HUES48 (cell line): ENCODE data around the gene PSMG1.
"Not testable (repeated sequence)": the region's sequence is repeated elsewhere in the genome, so short reads cannot be mapped to it uniquely, and the experiment has no call there.

Source experiments
- H3K27ac ChIP-seq: one replicate; pipeline ENCODE4 v1.7.0; 2013; ENCODE audit warnings: low read depth, low read length, inconsistent platforms
- H3K27me3 ChIP-seq: 2 replicates; pipeline ENCODE4 v1.6.1; 2013; ENCODE audit warnings: mild to moderate bottlenecking, low read length; ENCODE audit not compliant: control insufficient read depth, insufficient read depth
- H3K36me3 ChIP-seq: 2 replicates; pipeline ENCODE4 v1.6.1; 2013; ENCODE audit warnings: low read length; ENCODE audit not compliant: control insufficient read depth, insufficient read depth
- H3K4me1 ChIP-seq: 2 replicates; pipeline ENCODE4 v1.6.1; 2013; ENCODE audit warnings: mild to moderate bottlenecking, low read length; ENCODE audit not compliant: control insufficient read depth, insufficient read depth
- H3K4me3 ChIP-seq: 2 replicates; pipeline ENCODE4 v1.5.1; 2013; ENCODE audit warnings: mild to moderate bottlenecking, low read depth, low read length
- H3K9ac ChIP-seq: 2 replicates; pipeline ENCODE4 v1.6.1; 2013; ENCODE audit warnings: mild to moderate bottlenecking, low read depth, low read length, moderate library complexity
- H3K9me3 ChIP-seq: 2 replicates; pipeline ENCODE4 v1.6.1; 2013; ENCODE audit warnings: low read length; ENCODE audit not compliant: control insufficient read depth, insufficient read depth

The PSMG1 gene

DNA sequence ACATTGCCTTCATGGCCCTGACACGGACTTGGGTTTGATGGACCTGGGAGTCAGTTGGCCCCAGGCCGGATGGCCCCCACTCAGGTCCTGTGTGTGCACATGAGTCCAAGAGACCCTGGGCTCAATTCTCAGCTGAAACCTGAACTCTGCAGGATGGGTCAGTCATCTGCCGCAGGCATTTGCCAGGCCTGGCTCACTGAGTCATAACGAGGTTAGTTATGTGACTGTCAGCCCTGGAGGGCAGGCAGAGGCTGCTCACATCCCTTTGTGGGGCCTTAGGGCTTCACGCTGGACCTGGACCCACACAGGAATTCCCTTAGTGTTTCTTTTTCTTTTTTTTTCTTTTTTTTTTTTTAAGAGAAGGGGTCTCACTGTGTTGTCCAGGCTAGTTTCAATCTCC lies 46.5 kb downstream of the PSMG1 start:
- Histone ChIP-seq H3K9me3 (no peaks in the 10 kb centered on the region), H3K27me3 (no peaks in the 10 kb centered on the region), H3K4me1 (peaks cover 14% of the 10 kb centered on the region), H3K27ac (no peak overlapping the region), H3K9ac (no peak overlapping the region), H3K36me3 (no peaks in the 10 kb centered on the region), H3K4me3 (no peak overlapping the region)

DNA sequence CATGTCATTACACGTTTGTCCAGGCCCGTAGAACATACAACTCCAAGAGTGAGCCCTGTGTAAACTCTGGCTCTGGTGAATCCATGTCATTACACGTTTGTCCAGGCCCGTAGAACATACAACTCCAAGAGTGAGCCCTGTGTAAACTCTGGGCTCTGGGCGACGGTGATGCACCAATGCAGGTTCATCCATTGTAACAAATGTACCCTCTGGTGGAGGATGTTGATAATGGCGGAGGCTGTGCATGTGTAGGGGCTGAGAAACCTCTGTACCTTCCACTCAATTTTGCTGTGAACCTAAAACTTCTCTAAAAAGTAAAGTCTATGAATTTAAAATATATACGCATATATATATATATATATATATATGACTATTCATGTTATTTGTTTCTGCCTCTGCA lies 47.1 kb downstream of the PSMG1 start:
- H3K27ac ChIP-seq, H3K9me3 ChIP-seq, H3K4me3 ChIP-seq, H3K27me3 ChIP-seq, H3K36me3 ChIP-seq, H3K9ac ChIP-seq: not testable (repeated sequence)
- H3K4me1 ChIP-seq = peaks cover 14% of the 10 kb centered on the region

DNA sequence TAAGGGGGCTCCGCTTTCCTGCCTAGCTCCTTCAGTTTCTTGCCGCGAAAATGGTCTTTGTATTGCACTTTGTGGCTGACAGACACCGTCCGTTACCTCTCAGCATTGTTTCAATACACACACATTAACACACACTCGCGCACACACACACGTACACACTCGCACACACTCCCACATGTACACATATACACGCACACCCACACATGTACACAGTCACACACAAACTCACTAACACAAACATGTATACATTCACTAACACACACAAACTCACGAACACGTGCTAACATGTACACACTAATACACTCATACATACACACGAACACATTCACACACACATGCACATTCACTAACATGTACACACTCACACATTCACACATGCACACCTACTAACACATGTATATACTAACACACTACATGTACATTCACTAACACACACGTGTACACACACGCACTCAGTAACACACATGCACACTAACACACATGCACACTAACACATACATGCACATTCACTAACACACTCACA lies 48.9 kb downstream of the PSMG1 start:
- H3K4me3 ChIP-seq = no peak overlapping the region
- H3K9me3 ChIP-seq = no peaks in the 10 kb centered on the region

DNA sequence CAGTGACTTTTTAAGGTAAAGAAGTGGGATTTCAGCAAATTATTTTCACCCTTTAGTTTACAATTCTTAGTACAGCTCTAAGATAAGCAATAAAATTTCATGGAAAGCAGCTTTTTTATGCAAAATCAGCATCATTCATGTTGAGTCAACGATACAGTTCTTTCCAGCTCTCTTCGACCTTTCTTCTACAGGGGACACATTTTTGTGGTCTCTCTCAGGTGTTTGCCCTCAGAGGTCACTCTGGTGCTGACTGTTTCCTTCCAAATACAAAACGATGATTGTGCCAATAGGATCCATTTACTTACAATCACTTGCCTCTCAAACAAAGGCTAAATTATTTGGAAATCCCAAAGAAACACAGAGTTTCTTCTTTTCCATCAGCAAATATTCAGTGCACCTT lies 51.0 kb downstream of the PSMG1 start:
- no peaks in the 10 kb centered on the region for H3K27me3 ChIP-seq
- H3K27ac ChIP-seq = no peak overlapping the region
- H3K9me3 ChIP-seq = no peaks in the 10 kb centered on the region
- H3K9ac ChIP-seq = no peak overlapping the region
- H3K36me3 ChIP-seq = no peaks in the 10 kb centered on the region
- no peak overlapping the region for H3K4me3 ChIP-seq
- peaks cover 2% of the 10 kb centered on the region for H3K4me1 ChIP-seq

More for the DNA sequence above, 48.9 kb downstream of the PSMG1 start:
- Histone ChIP-seq H3K27ac (no peak overlapping the region), H3K27me3 (no peaks in the 10 kb centered on the region), H3K36me3 (no peaks in the 10 kb centered on the region), H3K9ac (no peak overlapping the region), H3K4me1 (peaks cover 14% of the 10 kb centered on the region)

DNA sequence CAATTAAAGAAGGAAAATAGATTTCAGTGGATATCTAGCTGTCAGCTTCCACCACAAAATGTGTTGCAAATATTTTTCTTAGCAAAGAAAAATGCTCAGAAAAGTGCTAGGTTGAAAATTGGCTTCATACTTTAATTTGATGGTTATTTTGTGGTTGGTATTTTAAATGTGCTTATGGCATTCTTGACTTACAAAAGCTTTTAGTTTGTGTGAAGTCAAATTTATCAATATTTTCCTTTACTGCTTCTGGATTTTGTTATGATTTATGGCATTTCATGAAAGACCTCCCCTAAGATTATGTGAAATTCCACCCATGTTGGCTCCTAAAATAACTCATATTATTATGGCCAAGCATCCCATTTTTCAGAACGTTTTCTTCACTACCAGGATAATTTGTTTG lies 51.5 kb downstream of the PSMG1 start:
- H3K9ac ChIP-seq = no peak overlapping the region
- H3K27ac ChIP-seq = no peak overlapping the region
- H3K4me3 ChIP-seq = no peak overlapping the region
- no peaks in the 10 kb centered on the region for H3K9me3 ChIP-seq
- H3K27me3 ChIP-seq = no peaks in the 10 kb centered on the region
- H3K36me3 ChIP-seq = no peaks in the 10 kb centered on the region
- H3K4me1 ChIP-seq = no peaks in the 10 kb centered on the region

DNA sequence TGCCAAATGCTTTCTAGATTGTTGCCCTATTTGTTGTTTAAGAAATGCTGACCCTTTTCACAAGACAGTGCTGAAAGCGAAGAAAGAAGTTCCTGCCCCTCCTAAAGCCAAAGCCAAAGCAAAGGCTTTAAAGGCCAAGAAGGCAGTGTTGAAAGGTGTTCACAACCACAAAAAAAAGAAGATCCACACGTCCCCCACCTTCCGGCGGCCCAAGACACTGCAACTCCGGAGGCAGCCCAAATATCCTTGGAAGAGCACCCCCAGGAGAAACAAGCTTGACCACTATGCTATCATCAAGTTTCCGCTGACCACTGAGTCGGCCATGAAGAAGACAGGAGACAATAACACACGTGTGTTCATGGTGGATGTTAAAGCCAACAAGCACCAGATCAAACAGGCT lies 55.7 kb downstream of the PSMG1 start:
- Histone ChIP-seq H3K27me3 (no peaks in the 10 kb centered on the region), H3K4me1 (no peaks in the 10 kb centered on the region), H3K36me3 (no peaks in the 10 kb centered on the region), H3K9me3 (no peaks in the 10 kb centered on the region), H3K9ac (no peak overlapping the region), H3K4me3 (no peak overlapping the region), H3K27ac (no peak overlapping the region)

- Histone ChIP-seq H3K4me3 (no peak overlapping the region), H3K9me3 (no peaks in the 10 kb centered on the region), H3K27ac (no peak overlapping the region), H3K4me1 (no peaks in the 10 kb centered on the region), H3K9ac (no peak overlapping the region), H3K27me3 (no peaks in the 10 kb centered on the region), H3K36me3 (no peaks in the 10 kb centered on the region)
These were observed 56.8 kb downstream of the PSMG1 start for GRCh38 chr21:39126486-39126806.

GRCh38 chr21:39125752-39126485 lies 57.3 kb downstream of the PSMG1 start:
- H3K27me3 ChIP-seq = no peaks in the 10 kb centered on the region
- no peak overlapping the region for H3K9ac ChIP-seq
- H3K9me3 ChIP-seq = no peaks in the 10 kb centered on the region
- no peak overlapping the region for H3K27ac ChIP-seq
- H3K36me3 ChIP-seq = no peaks in the 10 kb centered on the region
- H3K4me1 ChIP-seq = no peaks in the 10 kb centered on the region
- H3K4me3 ChIP-seq = no peak overlapping the region
